GM19372 (cell line): ENCODE results near the gene REEP1.
"Not testable (repeated sequence)": the region's sequence is repeated elsewhere in the genome, so short reads cannot be mapped to it uniquely, and the experiment has no call there.

Source experiments
- ATAC-seq: cut with Tn5 transposase; IDR thresholded peaks from one replicate; pipeline ENCODE4 v1.9.1; 2021; ENCODE audit warnings: mild to moderate bottlenecking, low read depth, moderate library complexity; ENCODE audit not compliant: unreplicated experiment

The REEP1 gene

DNA sequence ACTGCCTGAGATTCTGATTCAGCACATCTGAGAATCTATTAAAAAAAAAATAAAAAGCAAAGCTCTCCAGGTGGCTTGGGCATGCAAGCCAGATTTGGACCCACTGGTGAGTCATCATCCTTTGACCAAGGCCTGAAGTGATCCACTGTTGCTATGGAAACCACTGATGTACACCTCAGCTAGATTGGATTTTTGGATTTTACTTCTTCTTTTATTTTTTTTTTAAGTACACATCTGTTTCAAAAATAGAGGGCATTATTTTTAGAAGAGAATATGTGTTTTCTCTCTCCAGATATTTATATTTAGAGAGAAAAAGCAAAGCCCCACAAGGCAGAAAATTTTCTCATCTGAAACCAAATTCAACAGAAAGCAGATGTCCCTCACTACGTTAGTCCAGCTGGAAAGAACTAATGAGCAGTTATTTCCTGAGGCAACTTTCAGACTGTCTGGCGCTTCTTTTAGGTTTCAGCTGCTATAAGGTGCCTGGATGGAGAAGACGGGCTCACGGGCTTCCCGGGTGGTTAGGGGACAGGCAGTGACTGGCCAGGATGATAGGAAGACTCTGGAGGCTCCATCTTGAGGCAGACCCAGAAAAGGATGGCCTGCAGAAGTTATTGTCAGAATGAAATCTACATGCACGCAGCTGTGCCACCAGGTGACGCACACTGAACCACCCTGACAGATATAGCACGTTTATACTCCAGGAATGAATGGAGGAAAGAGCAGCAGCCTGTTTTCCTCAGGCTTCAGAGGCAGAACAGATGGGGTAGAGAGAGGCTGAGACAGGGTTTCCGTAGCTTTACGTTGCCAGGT is 87.6 kb downstream of the REEP1 start:
- ATAC-seq, result peak; percentile 64

DNA sequence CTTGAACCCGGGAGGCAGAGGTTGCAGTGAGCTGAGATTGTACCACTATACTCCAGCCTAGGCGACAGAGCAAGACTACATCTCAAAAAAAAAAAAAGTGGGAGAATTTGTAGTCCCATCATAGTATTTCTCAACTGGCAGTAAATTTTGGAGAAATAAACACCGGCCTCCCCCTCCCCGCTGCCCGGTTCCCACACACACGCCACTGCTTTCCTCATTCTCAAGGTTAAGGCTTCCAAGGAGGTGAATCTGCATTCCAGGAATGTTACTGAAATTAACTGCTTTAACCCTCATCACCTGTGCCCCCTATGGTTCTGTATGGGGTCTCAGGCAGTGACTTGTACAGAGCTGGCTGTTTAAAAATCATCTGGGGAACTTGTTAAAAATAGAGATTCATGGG is 88.2 kb downstream of the REEP1 start:
- no peak for ATAC-seq

DNA sequence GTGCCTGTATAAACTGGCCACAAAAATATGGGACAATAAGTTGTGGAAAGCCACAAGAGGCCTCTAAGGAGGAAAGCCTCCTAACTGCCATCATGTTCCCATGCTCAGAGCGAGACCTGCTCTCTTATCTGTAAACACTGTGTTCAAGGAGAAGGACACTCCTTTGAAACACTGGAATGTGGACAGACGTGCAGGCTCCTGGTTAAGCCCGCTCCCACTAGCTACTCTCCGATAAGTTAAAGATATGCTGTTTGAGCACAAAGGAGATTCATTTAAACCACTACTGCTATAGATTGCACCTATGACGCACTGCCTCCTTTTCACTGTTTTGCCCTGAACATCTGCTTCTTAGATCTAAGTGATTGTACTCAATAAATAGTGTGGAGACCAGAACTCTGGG is 92.2 kb downstream of the REEP1 start:
- ATAC-seq, result not testable (repeated sequence)

DNA sequence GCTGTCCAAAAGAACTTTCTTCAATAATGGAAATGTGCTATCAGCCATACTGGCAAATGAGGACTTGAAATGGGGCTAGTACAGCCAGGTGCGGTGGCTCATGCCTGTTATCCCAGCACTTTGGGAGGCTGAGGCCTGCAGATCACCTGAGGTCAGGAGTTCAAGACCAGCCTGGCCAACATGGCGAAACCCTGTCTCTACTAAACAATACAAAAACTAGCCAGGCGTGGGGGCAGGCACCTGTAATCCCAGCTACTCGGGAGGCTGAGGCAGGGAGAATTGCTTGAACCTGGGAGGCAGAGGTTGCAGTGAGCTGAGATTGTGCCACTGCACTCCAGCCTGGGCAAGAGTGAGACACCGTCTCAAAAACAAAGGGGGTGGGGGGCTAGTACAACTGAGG is 92.6 kb downstream of the REEP1 start:
- ATAC-seq, result not testable (repeated sequence)

DNA sequence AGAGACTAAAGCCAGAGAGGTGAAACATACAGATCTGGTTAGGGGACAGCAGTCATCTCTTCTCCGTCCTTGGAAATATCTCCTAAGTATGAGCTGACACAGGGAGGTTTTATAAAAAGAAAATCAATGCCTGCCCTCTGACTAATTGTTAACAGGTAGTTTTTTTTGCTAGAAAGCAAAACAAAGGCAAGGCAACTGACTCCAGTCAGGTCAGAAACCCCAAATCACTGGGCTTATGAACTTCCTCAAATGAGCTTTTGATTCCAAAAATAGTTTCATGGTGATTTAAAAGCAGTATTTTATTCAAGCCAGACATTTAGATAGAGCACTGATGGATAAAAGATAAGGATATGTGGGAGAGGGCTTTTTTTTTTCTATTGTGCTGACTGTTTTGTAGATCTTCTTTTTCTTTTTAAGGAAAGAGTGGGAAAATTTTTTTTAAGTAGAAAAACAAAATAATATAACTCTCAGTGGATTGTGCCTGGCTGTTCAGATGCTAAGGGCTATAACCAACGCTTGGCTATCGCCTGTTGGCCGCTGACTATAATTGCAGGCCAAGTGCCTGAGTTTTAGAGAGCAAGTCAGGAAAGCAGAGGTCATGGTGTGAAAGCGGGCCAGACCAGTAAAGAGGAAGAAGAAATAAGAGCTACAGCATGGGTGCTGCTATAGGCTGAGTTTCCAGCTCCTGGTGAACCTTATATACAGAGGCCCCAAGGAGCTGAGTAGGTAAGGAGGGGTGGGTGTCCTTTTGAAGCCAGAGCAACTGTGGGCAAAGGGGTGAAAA is 93.3 kb downstream of the REEP1 start:
- ATAC-seq, result no peak

DNA sequence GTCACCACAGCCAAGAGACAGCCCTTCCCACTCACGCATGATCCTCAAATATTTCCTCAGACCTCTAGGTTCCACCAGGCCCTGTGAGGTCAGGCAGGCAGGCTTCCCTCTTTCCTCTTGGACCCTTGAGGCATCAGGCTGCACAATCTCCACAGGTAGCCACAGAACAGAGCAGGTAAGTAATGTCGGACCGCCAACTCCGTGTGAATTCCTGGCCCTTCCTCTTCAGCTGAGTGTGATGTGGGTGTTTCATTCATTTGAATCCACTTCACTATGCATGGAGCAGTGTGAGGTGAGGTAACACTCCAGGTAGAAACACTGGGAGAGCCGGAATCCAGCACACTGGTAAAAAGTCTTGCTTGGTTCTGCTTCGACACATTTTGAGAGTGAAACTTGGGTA is 94.2 kb downstream of the REEP1 start:
- ATAC-seq, result no peak

DNA sequence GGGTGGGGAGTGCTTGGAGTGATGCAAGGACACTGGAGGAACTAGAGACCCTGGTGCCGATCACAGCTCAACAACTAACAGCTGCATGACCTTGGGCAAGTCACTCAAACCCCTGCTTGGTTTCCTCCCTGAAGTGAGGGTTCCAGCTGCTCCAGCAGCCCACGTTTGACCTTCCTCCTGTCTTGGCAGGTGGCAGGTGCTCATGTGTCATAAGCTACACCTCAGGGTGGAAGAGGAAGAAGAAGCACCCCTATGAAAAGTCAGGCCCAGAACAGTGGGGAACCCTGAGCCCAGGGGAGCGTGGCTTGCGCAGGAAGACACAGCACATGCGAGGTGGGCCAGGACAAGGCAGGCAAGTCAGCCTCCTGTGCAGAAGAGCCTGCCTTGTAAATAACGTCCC is 95.8 kb downstream of the REEP1 start:
- ATAC-seq, result no peak

DNA sequence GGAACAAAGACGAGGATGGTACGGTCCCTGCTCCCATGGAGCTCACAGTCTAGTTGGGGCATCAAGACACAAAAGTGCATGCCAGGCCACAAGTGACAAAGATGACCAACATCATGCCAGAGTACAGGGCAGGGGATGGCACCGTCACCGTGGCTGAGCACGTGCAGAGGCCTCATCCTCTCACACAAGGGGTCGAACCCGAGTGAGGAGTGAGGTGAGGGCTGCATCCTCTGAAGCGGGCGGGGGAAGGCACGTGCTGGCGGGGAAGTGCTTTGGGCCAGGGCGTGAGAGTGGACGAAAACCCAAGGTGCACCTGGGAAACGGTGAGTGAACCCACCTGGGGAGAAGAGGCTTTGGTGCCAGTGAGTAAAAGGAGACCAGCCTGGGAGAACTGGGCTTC is 97.2 kb downstream of the REEP1 start:
- ATAC-seq, result no peak

DNA sequence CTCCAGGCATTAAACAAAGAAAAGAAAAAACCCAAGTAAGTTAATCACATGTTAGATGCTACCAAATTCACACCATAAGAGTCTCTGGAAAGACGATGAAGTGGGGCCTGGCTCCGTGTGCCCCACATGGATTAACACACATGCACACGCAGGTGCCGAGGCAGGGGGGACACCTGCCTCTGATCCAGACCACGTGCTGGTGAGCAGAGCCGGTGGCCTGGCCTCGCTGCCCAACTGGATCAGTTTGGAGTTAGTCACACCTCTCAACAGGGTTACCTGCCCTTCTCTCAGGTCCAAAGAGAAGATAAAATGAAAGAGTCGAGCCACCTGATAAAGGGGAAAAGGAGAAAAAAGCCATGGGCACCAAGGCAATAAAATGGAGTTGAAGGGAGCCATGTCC is 97.7 kb downstream of the REEP1 start:
- no peak for ATAC-seq

DNA sequence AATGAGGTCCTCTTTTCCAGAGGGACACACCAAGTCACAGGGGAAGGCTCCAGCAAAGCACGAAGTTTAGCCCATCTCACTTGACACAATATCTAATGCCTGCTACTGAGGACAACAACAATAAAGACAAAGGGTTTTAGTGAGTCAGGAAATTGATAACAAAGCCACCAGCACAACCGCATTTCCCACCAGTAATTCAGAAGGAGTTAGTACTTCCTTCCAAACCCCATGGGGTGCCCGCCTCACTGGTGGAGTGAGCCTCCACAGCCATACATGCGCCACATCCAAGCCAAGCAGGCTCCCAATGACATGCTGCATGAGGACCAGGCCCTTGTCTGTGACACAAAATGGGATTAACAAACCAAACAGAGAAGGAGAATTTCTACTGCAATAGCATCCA is 98.1 kb downstream of the REEP1 start:
- no peak for ATAC-seq

DNA sequence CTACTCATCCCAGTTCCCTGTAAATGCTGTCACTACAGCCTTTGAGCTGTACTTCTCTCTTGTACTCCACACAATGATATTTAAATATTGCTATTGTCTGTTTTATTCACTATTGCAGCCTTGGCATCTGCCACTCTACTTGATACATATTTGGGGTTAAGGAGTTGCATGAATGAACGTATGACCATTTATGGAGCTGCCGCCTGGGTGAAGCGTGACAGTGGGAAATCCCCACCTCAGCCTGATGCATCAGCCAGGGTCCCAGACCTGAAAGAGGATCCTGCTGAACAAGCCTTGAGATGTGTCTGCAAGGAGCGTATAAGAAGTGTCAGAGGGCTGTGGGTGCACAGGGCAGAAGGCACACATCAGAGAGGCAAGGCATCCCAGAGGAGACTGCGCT is 99.1 kb downstream of the REEP1 start:
- ATAC-seq, result peak; percentile 84

DNA sequence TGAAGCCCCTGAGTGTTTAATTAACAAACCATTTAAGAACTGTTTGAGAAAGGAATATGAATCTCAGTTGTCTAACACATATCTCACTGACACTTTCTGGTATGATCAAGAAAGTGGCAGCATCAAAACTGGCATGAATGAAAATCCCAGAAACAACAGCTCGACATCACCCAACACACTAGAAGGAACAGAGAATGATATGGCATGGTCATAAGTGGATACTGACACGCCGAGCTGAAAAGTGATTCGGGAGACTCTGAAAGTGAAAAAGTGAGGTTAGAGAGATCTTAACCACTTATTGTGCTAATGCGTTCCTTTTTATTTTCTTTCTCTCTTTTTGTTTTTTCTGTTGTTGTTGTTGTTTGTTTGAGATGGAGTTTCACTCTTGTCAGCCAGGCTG is 100.3 kb downstream of the REEP1 start:
- no peak for ATAC-seq

DNA sequence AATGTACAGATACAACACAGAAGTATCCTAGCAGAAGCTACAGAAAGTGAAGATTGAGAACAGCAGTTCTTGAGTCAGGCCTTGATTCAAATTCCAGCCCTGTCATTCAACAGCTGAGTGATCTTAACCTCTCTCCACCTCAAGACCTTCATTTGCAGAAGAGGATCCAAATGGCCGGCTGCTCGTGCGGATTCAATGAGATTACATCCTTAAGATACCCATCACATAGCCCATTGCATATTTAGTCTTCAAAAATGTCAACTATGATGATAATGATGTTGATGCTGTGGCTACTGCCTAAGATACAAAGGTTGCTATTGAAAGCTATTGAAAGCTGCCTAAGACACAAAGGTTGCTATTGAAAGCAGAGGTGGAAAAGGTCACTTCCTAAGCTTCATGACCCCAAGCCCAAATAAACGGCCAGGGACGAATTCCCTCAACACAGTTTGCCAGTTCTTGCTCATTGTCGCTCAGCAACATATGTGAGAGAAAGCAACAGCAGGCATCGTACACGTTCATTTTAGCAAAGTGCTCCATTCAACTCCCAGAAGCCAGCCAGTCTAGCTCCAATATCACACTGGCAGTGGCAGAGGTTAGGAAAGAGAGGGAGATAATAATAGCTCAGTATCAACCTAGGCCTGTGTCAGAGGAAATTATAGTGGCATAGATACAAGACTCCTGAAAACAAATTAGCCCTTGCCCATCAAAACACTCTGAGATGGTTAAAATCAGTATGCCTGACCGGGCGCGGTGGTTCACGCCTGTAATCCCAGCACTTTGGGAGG is 102.0 kb downstream of the REEP1 start:
- no peak for ATAC-seq

DNA sequence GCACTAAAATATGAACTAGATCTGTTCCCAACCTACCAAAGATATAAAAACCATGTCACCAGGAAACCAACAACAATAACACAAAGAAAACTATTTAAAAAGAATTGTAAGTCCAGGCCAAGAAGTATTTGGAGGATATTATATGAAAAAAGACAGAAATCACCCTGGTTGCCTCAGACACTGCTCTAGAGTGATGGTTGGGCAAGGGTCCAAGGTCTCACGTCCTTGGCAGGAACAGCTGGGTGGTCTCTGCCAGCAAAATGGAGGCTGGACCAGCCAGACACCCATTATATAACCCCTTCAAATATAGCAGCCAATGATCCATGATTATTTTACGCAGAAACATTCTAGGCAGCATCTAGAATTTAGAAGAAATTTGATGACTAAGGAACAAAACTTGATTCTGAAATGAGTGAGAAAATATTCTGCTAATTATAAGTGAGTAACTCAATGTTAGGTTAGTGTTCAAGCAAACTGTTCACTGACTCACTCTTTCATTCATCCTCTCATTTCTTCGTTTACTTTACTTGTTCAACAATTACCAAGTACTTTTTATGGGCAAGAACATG is 102.8 kb downstream of the REEP1 start:
- ATAC-seq, result no peak

DNA sequence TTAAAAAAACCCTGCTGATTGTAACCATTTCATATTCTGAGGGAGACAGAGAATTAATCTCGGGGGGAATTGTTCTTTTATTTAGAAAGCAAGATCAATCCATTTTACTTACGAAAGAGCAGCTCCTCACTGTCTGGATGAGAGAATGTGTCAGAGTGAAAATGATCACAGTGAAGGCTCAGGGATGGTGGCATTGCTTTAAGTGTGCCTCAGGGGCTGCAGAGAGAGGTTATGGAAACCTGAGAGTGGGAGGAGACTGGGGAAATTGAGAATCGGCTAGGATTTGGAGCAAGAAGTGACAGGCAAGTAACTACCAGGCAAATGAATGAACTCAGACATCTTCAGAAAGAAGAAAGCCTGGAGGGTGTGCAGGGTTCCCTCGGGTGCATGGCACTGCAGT is 104.0 kb downstream of the REEP1 start:
- ATAC-seq, result no peak

DNA sequence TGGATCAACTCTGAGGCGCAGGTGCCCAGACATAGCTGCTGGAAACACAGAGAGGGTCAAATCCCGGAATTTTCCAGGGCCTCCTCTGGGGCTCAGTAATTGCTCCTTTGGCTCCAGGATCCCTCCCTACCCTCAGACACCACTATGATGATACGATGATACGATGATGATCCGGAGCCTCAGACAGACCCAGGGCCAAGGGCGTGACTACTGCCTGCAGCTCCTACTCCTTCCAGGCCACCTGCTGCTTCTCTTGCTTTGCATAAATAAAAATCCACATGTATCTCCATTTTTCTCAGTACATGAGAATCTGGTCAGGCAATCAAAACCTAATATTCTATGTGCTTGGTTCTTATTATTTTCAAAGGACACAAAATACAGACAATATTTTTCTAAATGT is 104.5 kb downstream of the REEP1 start:
- ATAC-seq, result no peak

DNA sequence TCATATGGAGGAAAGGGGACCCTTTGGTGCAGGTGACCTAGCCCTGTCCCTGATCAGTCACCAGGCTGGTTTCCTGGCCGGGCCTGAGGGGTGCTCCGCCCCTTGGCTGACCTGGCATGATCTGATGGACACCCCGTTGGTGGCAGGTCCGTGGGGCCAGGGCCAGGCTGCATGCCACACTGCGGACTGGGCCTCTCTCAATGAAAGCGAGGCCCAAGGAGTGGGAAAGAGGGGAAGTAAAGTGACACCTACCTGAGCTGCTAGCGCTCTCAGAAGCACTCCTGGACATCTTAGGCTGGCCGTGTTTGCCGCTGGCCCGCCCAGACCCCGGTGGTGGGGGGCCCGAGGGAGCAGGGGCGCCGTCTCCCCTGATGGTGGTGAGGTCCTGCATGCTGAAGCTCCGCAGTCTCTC is 105.0 kb downstream of the REEP1 start:
- ATAC-seq, result no peak

DNA sequence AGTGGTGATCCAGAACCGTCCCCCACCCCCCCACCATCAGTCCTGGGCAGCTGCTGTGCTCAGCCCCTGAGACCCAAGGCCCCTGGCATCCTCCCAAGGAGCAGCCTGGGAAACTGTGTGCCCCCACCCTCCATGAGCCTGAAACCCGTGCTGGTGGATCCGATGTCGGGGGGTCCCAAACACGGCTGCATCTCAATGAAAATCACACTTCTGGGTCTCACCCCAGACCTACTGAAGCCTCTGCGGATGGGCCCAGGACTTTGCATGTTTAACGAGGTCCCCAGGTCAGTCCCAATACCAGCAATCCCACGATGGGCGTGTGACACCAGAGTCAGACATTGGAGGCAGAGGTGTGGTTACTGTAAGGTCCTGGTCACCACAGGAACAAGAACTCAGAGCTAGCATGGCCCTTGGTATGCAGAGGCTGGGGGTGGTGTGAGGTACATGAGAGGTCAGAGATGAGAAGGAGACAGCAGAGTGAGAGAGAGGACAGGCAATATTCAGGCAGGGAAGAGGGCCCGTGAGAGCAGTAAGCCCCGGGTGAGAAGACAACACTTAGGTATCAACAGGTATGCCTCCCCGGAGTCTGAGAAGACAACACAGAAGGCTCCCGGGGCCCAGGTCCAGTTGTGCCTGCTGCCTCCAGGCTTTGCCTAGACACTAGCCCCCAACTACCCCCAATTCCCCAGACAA is 105.6 kb downstream of the REEP1 start:
- ATAC-seq, result no peak

DNA sequence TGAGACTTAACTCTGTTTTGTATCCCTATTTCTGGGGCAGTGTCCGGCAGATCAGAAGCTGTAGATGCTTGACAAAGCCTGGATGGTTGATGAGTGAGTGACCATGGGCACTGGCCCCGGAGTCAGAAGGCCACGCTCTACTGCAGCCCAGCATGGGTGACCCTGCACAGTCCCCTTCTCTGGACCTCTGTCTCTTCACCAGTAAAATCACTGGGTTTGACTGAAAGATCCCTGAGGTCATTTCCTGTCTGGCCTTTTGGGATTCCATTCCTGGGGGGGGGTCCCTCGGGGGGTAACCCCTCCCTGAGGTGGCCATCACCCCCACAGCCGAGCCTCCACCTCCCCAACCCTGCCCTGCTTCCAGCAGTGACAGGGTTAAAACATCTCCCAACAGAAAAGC is 106.5 kb downstream of the REEP1 start:
- ATAC-seq, result no peak

DNA sequence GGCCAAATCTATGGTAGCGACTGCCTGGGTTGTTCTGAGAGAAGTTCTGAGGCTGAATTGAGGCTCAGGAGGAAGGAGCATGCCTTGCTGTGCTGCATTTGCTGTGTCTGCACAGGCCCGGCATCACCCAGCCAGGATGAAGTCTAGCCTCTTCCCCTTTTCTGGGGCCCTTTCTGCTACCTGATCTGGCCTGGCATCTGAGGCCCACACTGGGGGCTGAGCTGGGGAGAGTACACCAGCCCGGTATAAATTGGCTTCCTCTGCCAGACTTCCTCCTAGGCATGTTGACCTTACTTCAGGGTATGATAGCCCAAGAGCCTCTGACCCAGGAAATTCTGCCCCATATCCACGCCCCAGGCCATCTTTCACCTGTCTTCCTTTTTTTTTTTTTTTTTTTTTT is 108.2 kb downstream of the REEP1 start:
- ATAC-seq, result no peak
